GM06990 (cell line): Measurements from ENCODE around the gene R3HDM4.
A peak's percentile ranks its signal among the peaks of the same experiment; 100 is the strongest.

Source experiments
- DNase-seq: peaks from one replicate; pipeline ENCODE4 v3.0.0-alpha.2; 2011; ENCODE audit not compliant: insufficient read length; ENCODE audit errors: extremely low read depth
- H3K27me3 ChIP-seq: replicated peaks from 2 replicates; pipeline ENCODE4 v1.6.0; 2011; ENCODE audit warnings: low read length; ENCODE audit not compliant: control insufficient read depth, insufficient read depth
- H3K36me3 ChIP-seq: 2 replicates; pipeline ENCODE4 v1.5.1; 2011; ENCODE audit warnings: low read length; ENCODE audit not compliant: control insufficient read depth, insufficient read depth
- H3K4me3 ChIP-seq: replicated peaks from 2 replicates; pipeline ENCODE4 v1.5.1; 2011; ENCODE audit warnings: low read depth, mild to moderate bottlenecking, control low read depth, low read length
- CTCF ChIP-seq: IDR thresholded peaks from 2 replicates; pipeline ENCODE4 v1.5.1; 2011; ENCODE audit warnings: low read length, control low read depth, mild to moderate bottlenecking, inconsistent platforms; ENCODE audit not compliant: insufficient read depth, poor library complexity, severe bottlenecking

R3HDM4 gene

GRCh38 chr19:872266-872951, 40.6 kb downstream of the R3HDM4 start:
- Histone ChIP-seq H3K27me3 (no peaks in the 10 kb centered on the region), H3K4me3 (peak overlapping the region; percentile 46), H3K36me3 (peaks cover 16% of the 10 kb centered on the region)
- peak; percentile 84 for DNase-seq
- no peak for TF ChIP-seq CTCF

GRCh38 chr19:871446-872265, 41.4 kb downstream of the R3HDM4 start:
- Histone ChIP-seq H3K4me3 (no peak overlapping the region), H3K36me3 (peaks cover 14% of the 10 kb centered on the region), H3K27me3 (no peaks in the 10 kb centered on the region)
- no peak for TF ChIP-seq CTCF
- no peak for DNase-seq

- no peak for TF ChIP-seq CTCF
- H3K27me3 ChIP-seq = no peaks in the 10 kb centered on the region
- no peak overlapping the region for H3K4me3 ChIP-seq
- DNase-seq = no peak
- H3K36me3 ChIP-seq = peaks cover 14% of the 10 kb centered on the region
Measured at GRCh38 chr19:870963-871401, 42.0 kb downstream of the R3HDM4 start.

GRCh38 chr19:870314-870713, 42.7 kb downstream of the R3HDM4 start:
- Histone ChIP-seq H3K36me3 (peaks cover 11% of the 10 kb centered on the region), H3K27me3 (no peaks in the 10 kb centered on the region), H3K4me3 (no peak overlapping the region)
- DNase-seq = no peak
- TF ChIP-seq CTCF = no peak

- Histone ChIP-seq H3K36me3 (peaks cover 11% of the 10 kb centered on the region), H3K4me3 (no peak overlapping the region), H3K27me3 (no peaks in the 10 kb centered on the region)
- no peak for TF ChIP-seq CTCF
- no peak for DNase-seq
Measured at GRCh38 chr19:869245-870177, 43.5 kb downstream of the R3HDM4 start.
